ENCODE measurements around the gene CD59.

The CD59 gene

DNA sequence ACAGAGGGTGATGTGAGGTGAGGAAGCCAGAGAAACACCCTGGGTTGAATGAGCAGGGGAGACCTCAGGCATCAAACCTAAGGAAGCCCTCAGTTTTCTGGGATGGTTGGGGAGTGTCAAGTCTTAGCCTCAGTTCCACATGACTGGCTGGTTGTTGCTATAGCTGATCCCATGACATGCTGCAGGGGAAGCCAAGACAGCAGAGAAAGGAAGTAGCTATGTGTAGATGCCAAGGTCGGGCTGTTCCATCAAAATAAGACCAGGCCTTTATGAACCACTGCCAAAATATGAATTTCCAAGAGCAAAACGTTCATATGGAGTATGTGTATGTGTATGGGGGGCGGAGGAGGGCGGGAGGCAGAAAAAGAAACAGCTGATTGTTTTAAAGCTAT lies 11.6 kb downstream of the CD59 start:
- no peak for ATAC-seq (ENCODE audit: insufficient read depth, low read depth)
- Histone ChIP-seq H3K4me3 (ENCODE audit: low read depth in 1 of 2, low read length in 2 of 2) (no peak overlapping the region), H3K27ac (ENCODE audit: low read length) (no peak overlapping the region), H3K36me3 (ENCODE audit: insufficient read depth, low read length) (no peaks in the 10 kb centered on the region), H2AFZ (ENCODE audit: low read depth, low read length) (no peak overlapping the region), H3K79me2 (ENCODE audit: insufficient read depth, low read length) (no peaks in the 10 kb centered on the region), H3K4me2 (ENCODE audit: insufficient read depth, low read length) (no peak overlapping the region), H3K9ac (ENCODE audit: low read depth, low read length) (no peak overlapping the region), H4K20me1 (ENCODE audit: insufficient read depth, low read length) (no peaks in the 10 kb centered on the region), H3K9me3 (ENCODE audit: insufficient read depth, low read length, severe bottlenecking) (no peaks in the 10 kb centered on the region), H3K4me1 (ENCODE audit: insufficient read depth, low read length) (no peaks in the 10 kb centered on the region), H3K27me3 (ENCODE audit: insufficient read depth, low read length, poor library complexity) (peaks cover 2% of the 10 kb centered on the region)
- no peak for TF ChIP-seq EZH2 (IDR thresholded peaks at IDR 0.05; ENCODE audit: borderline replicate concordance, low read depth, low read length, severe bottlenecking)
- TF ChIP-seq, protein P1, sequence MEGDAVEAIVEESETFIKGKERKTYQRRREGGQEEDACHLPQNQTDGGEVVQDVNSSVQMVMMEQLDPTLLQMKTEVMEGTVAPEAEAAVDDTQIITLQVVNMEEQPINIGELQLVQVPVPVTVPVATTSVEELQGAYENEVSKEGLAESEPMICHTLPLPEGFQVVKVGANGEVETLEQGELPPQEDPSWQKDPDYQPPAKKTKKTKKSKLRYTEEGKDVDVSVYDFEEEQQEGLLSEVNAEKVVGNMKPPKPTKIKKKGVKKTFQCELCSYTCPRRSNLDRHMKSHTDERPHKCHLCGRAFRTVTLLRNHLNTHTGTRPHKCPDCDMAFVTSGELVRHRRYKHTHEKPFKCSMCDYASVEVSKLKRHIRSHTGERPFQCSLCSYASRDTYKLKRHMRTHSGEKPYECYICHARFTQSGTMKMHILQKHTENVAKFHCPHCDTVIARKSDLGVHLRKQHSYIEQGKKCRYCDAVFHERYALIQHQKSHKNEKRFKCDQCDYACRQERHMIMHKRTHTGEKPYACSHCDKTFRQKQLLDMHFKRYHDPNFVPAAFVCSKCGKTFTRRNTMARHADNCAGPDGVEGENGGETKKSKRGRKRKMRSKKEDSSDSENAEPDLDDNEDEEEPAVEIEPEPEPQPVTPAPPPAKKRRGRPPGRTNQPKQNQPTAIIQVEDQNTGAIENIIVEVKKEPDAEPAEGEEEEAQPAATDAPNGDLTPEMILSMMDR (IDR thresholded peaks at IDR 0.05; ENCODE audit: borderline replicate concordance, extremely low read depth, low read length, poor library complexity, severe bottlenecking): no peak
- no peak for DNase-seq

GRCh38 chr11:33723238-33723881 lies 12.9 kb downstream of the CD59 start:
- Histone ChIP-seq H3K79me2 (ENCODE audit: insufficient read depth, low read length) (no peaks in the 10 kb centered on the region), H2AFZ (ENCODE audit: low read depth, low read length) (no peak overlapping the region), H4K20me1 (ENCODE audit: insufficient read depth, low read length) (no peaks in the 10 kb centered on the region), H3K9ac (ENCODE audit: low read depth, low read length) (no peak overlapping the region), H3K4me1 (ENCODE audit: insufficient read depth, low read length) (no peaks in the 10 kb centered on the region), H3K9me3 (ENCODE audit: insufficient read depth, low read length, severe bottlenecking) (no peaks in the 10 kb centered on the region), H3K36me3 (ENCODE audit: insufficient read depth, low read length) (no peaks in the 10 kb centered on the region), H3K4me2 (ENCODE audit: insufficient read depth, low read length) (no peak overlapping the region), H3K4me3 (ENCODE audit: low read depth in 1 of 2, low read length in 2 of 2) (no peak overlapping the region), H3K27me3 (ENCODE audit: insufficient read depth, low read length, poor library complexity) (peaks cover 3% of the 10 kb centered on the region), H3K27ac (ENCODE audit: low read length) (no peak overlapping the region)
- TF ChIP-seq EZH2 (IDR thresholded peaks at IDR 0.05; ENCODE audit: borderline replicate concordance, low read depth, low read length, severe bottlenecking): no peak
- TF ChIP-seq, protein P1 (IDR thresholded peaks at IDR 0.05; ENCODE audit: borderline replicate concordance, extremely low read depth, low read length, poor library complexity, severe bottlenecking): no peak
- ATAC-seq (ENCODE audit: insufficient read depth, low read depth): no peak
- no peak for DNase-seq

GRCh38 chr11:33722590-33723234 lies 13.5 kb downstream of the CD59 start:
- Histone ChIP-seq H3K9me3 (ENCODE audit: insufficient read depth, low read length, severe bottlenecking) (no peaks in the 10 kb centered on the region), H4K20me1 (ENCODE audit: insufficient read depth, low read length) (no peaks in the 10 kb centered on the region), H2AFZ (ENCODE audit: low read depth, low read length) (no peak overlapping the region), H3K4me3 (ENCODE audit: low read depth in 1 of 2, low read length in 2 of 2) (no peak overlapping the region), H3K36me3 (ENCODE audit: insufficient read depth, low read length) (no peaks in the 10 kb centered on the region), H3K4me2 (ENCODE audit: insufficient read depth, low read length) (no peak overlapping the region), H3K9ac (ENCODE audit: low read depth, low read length) (no peak overlapping the region), H3K4me1 (ENCODE audit: insufficient read depth, low read length) (no peaks in the 10 kb centered on the region), H3K79me2 (ENCODE audit: insufficient read depth, low read length) (no peaks in the 10 kb centered on the region), H3K27me3 (ENCODE audit: insufficient read depth, low read length, poor library complexity) (peaks cover 3% of the 10 kb centered on the region), H3K27ac (ENCODE audit: low read length) (no peak overlapping the region)
- no peak for DNase-seq
- TF ChIP-seq EZH2 (IDR thresholded peaks at IDR 0.05; ENCODE audit: borderline replicate concordance, low read depth, low read length, severe bottlenecking): no peak
- TF ChIP-seq, protein P1 (IDR thresholded peaks at IDR 0.05; ENCODE audit: borderline replicate concordance, extremely low read depth, low read length, poor library complexity, severe bottlenecking): no peak
- no peak for ATAC-seq (ENCODE audit: insufficient read depth, low read depth)

Measured in DND-41 (cell line).